Effector memory CD8-positive, alpha-beta T cell (primary cell): Measurements from ENCODE around the gene GPR62.

ENCODE experiments used
- ATAC-seq: fragments of 150-1000 bp; cut with Tn5 transposase; replicated peaks from 2 replicates; pipeline ENCODE4 v1.10.0; 2021; ENCODE audit warnings: mild to moderate bottlenecking, moderate library complexity
- DNase-seq, 3 experiments: peaks; one replicate each; pipeline ENCODE4 v3.0.0; 2021
- H3K27ac Mint-ChIP-seq, 2 donors: one replicate each; pipeline ENCODE4 v1.8.0; 2022; ENCODE audit warnings: mild to moderate bottlenecking in 2 of 2, mixed read lengths in 2 of 2, moderate library complexity in 2 of 2
- H3K27me3 Mint-ChIP-seq, 2 donors: one replicate each; pipeline ENCODE4 v1.8.0; 2022; ENCODE audit warnings: mixed read lengths in 2 of 2
- H3K36me3 Mint-ChIP-seq: one replicate; pipeline ENCODE4 v1.8.0; 2022; ENCODE audit warnings: mild to moderate bottlenecking, moderate library complexity, mixed read lengths; ENCODE audit not compliant: insufficient read depth
- H3K4me1 Mint-ChIP-seq, 2 donors: one replicate each; pipeline ENCODE4 v1.8.0; 2022; ENCODE audit warnings: low read depth in 2 of 2, mixed read lengths in 2 of 2
- H3K4me3 Mint-ChIP-seq, 2 donors: one replicate each; pipeline ENCODE4 v1.8.0; 2022; ENCODE audit warnings: mild to moderate bottlenecking in 2 of 2, mixed read lengths in 2 of 2, moderate library complexity in 2 of 2
- H3K9me3 Mint-ChIP-seq, 2 donors: one replicate each; pipeline ENCODE4 v1.8.0; 2022; ENCODE audit warnings: mixed read lengths in 2 of 2

The GPR62 gene

DNA sequence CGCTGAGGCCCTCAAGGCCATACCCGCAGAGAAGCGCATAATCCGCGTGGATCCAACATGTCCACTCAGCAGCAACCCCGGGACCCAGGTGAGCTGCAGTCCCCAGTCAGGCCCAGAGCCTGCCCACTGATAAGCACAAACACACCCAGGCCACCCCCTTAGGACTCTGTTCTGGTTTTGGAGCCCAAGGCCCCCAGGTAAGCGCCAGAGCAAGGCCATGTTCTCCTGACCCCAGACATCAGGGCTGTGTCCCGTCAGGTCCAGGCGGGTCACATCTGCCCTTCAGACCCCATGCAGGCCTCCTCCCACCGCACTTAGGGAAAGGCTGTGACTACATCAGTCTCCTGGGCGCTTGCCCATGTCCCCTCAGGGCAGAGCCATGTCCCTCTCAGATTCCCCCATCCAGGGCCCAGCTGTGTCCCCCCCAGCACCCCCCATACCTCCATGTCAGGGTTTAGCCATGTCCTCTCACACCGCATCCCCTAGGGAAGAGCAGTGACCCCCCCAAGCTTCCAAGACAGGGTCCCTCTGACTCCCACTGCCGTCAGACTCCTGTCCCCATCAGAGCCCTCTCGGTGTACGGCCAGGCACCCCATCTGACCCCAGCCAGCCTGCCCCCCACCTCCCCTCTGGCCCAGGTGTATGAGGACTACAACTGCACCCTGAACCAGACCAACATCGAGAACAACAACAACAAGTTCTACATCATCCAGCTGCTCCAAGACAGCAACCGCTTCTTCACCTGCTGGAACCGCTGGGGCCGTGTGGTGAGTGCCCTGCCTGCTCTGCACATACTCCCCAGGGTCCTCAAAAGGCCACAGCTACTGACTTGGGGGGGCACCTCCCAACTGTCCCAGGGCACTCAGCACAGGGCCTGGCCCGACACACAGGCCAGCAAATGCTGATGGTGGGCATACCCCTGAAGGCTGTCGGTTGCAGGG, 11.5 kb upstream of the GPR62 start:
- H3K27ac Mint-ChIP-seq = peak overlapping the region; percentile 89 to 93
- peaks cover 28 to 34% of the 10 kb centered on the region in 2 donors for H3K4me1 Mint-ChIP-seq
- H3K9me3 Mint-ChIP-seq = no peaks in the 10 kb centered on the region
- ATAC-seq (no peak), DNase-seq (no peak)
- no peaks in the 10 kb centered on the region for H3K27me3 Mint-ChIP-seq
- peak overlapping the region in 1 of 2 donors; percentile 92 for H3K4me3 Mint-ChIP-seq
- peaks cover 4% of the 10 kb centered on the region for H3K36me3 Mint-ChIP-seq

DNA sequence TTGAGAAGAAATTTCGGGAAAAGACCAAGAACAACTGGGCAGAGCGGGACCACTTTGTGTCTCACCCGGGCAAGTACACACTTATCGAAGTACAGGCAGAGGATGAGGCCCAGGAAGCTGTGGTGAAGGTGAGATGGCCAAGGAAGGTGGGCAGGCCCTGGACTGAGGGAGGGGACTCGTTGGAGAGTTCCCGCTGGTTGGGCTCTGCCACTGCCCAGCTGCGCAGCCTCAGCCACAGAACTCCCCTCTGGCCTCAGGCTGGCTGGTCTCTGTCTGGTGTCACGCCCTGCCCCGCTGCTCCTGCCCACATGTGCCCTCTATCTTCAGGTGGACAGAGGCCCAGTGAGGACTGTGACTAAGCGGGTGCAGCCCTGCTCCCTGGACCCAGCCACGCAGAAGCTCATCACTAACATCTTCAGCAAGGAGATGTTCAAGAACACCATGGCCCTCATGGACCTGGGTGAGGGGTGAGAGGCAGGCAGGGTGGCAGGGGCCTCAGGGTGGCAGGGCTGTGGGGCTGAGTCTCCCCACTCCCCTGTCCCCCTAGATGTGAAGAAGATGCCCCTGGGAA, 10.6 kb upstream of the GPR62 start:
- H3K36me3 Mint-ChIP-seq = peaks cover 4% of the 10 kb centered on the region
- peak overlapping the region; percentile 89 to 93 for H3K27ac Mint-ChIP-seq
- no peak for DNase-seq
- H3K4me3 Mint-ChIP-seq = peak overlapping the region in 1 of 2 donors; percentile 23
- peaks cover 25 to 27% of the 10 kb centered on the region in 2 donors for H3K4me1 Mint-ChIP-seq
- no peaks in the 10 kb centered on the region for H3K9me3 Mint-ChIP-seq
- no peak for ATAC-seq
- H3K27me3 Mint-ChIP-seq = no peaks in the 10 kb centered on the region

DNA sequence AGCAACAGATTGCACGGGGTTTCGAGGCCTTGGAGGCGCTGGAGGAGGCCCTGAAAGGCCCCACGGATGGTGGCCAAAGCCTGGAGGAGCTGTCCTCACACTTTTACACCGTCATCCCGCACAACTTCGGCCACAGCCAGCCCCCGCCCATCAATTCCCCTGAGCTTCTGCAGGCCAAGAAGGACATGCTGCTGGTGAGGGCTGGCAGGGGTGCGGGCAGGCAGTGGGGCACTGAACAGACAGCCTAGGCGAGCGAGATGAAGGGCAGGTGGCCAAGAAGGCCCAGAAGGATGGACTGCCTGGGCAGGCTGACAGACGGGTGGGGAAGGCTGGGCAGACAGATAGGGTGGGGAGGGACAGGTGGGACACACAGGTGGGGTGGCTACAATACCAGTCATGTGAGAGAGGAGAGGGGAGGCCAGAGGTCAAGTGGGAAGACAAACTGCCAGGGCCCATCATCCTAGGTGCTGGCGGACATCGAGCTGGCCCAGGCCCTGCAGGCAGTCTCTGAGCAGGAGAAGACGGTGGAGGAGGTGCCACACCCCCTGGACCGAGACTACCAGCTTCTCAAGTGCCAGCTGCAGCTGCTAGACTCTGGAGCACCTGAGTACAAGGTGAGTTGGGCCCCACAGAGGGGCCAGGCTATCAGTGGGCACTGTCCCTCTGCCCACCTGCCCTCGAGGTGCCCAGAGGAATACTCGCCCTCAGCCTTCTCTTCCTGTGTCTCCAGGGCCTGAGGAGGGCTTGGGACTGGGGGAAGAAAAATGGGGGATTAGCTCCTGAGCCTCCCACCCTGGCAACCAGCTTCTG, 9.9 kb upstream of the GPR62 start:
- DNase-seq (no peak), ATAC-seq (no peak)
- H3K27me3 Mint-ChIP-seq = no peaks in the 10 kb centered on the region
- no peaks in the 10 kb centered on the region for H3K9me3 Mint-ChIP-seq
- peak overlapping the region in 1 of 2 donors; percentile 93 for H3K27ac Mint-ChIP-seq
- peaks cover 23 to 25% of the 10 kb centered on the region in 2 donors for H3K4me1 Mint-ChIP-seq
- H3K36me3 Mint-ChIP-seq = peaks cover 4% of the 10 kb centered on the region
- H3K4me3 Mint-ChIP-seq = no peak overlapping the region

DNA sequence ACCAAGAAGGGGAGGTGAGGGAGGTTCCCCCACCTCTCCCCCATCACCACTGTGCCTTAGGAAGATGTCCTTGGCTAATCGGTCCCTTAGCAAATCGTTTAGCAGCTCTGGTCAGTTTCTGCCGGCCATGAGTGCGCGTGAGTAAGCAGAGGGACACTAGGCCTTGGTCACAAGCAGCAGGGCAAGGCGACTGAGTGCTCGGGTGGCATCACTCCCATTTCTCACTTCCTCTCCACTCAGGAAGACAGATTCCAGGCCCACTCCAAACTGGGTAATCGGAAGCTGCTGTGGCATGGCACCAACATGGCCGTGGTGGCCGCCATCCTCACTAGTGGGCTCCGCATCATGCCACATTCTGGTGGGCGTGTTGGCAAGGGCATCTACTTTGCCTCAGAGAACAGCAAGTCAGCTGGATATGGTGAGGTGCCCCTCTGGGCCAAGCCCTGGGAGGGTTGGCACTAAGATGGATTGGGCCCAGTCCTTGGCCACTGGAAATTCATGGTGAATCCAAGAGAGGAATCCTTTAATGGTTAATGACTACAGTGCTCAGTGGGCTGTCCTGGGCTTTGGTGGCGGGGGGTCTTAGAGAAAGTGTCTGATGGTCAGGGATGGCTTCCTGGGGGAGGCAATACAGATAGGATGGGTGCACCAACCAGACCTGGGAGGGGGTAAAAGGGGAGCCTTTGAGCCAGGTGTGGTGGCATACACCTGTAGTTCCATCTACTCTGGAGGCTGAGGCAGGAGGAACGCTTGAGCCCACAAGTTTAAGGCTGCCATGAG, 9.1 kb upstream of the GPR62 start:
- DNase-seq = no peak
- Mint-ChIP-seq H3K9me3 (no peaks in the 10 kb centered on the region), H3K27ac (no peak overlapping the region), H3K27me3 (no peaks in the 10 kb centered on the region), H3K36me3 (peaks cover 4% of the 10 kb centered on the region), H3K4me3 (no peak overlapping the region), H3K4me1 (peaks cover 15 to 16% of the 10 kb centered on the region in 2 donors)
- no peak for ATAC-seq

DNA sequence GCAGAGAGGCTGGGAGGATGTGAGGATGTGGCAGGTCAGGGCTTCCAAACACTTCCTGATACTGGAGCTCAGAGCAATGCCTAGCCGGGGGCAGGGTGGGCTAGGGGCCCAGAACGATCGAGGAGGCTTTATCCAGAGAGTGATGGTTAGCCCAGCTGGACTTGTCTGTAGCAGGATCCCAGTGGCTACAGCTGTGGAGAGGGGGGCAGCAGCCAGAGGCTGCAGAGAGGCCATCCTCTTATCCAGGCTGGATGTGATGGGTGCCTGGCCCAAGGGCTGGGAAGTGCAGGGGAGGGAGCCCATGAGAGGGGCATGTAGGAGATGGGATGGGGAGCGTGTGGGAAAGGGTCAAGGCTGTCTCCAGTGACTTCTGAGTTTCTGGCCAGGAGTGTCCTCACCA, 8.4 kb upstream of the GPR62 start:
- H3K4me3 Mint-ChIP-seq = no peak overlapping the region
- peaks cover 10 to 11% of the 10 kb centered on the region in 2 donors for H3K4me1 Mint-ChIP-seq
- DNase-seq (no peak), ATAC-seq (no peak)
- H3K36me3 Mint-ChIP-seq = peaks cover 2% of the 10 kb centered on the region
- H3K27me3 Mint-ChIP-seq = no peaks in the 10 kb centered on the region
- no peak overlapping the region for H3K27ac Mint-ChIP-seq
- H3K9me3 Mint-ChIP-seq = no peaks in the 10 kb centered on the region

DNA sequence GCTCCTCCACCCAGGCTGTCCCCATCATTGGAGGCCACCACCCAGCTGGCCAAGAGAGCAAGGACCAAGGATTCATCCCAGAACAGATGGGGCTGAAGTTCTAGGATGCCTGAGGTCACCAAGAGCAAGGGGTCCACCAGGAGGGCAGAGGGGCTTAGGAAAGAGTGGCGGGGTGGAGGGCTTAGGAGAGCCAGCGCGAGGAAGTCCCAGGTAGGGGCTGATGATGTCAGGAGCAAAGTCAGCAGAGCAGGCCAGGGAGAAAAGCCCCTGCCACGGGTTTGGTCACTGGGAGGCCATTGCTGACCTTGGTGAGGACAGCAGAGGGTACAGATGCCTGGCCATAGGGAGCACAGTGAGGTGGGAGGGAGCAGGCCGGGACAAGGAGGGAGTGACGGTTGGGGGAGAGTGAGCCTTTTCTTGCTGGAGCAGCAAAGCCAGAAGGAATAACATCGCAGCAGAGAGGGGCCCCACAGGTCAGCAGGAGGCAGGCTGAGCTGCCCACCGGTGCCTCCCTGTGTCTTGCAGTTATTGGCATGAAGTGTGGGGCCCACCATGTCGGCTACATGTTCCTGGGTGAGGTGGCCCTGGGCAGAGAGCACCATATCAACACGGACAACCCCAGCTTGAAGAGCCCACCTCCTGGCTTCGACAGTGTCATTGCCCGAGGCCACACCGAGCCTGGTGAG, 7.8 kb upstream of the GPR62 start:
- H3K4me1 Mint-ChIP-seq = peaks cover 4 to 7% of the 10 kb centered on the region in 2 donors
- ATAC-seq (no peak), DNase-seq (no peak)
- no peaks in the 10 kb centered on the region for H3K27me3 Mint-ChIP-seq
- H3K27ac Mint-ChIP-seq = no peak overlapping the region
- no peaks in the 10 kb centered on the region for H3K9me3 Mint-ChIP-seq
- H3K4me3 Mint-ChIP-seq = no peak overlapping the region
- H3K36me3 Mint-ChIP-seq = no peaks in the 10 kb centered on the region

DNA sequence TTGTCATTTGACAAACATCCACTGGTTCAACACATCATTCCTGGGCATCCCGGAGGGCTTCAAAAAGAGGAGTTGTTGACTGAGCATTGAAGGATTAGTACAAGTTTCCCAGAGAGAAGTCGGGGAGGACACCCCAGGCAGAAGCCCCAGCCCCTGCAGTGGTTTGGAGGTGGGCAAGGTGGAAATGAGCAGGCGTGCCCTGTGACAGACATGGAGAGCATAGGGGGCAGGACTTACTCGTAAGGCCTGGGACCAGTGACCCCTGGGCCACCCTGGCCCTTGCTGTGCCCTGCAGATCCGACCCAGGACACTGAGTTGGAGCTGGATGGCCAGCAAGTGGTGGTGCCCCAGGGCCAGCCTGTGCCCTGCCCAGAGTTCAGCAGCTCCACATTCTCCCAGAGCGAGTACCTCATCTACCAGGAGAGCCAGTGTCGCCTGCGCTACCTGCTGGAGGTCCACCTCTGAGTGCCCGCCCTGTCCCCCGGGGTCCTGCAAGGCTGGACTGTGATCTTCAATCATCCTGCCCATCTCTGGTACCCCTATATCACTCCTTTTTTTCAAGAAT, 7.1 kb upstream of the GPR62 start:
- Mint-ChIP-seq H3K4me3 (no peak overlapping the region), H3K27ac (no peak overlapping the region), H3K9me3 (no peaks in the 10 kb centered on the region), H3K27me3 (peaks cover 0 to under 1% of the 10 kb centered on the region in 2 donors), H3K4me1 (peaks cover 0 to under 1% of the 10 kb centered on the region in 2 donors), H3K36me3 (peaks cover 4% of the 10 kb centered on the region)
- ATAC-seq (no peak), DNase-seq (no peak)

- Mint-ChIP-seq H3K36me3 (peaks cover 4% of the 10 kb centered on the region), H3K9me3 (no peaks in the 10 kb centered on the region), H3K27ac (no peak overlapping the region), H3K27me3 (peaks cover 9 to 11% of the 10 kb centered on the region in 2 donors), H3K4me1 (no peaks in the 10 kb centered on the region), H3K4me3 (no peak overlapping the region)
- DNase-seq = no peak
- no peak for ATAC-seq
These were observed 6.1 kb upstream of the GPR62 start for GRCh38 chr3:51949121-51949520.

GRCh38 chr3:51950899-51951298, 4.3 kb upstream of the GPR62 start:
- peaks cover 4% of the 10 kb centered on the region for H3K36me3 Mint-ChIP-seq
- no peak overlapping the region for H3K4me3 Mint-ChIP-seq
- H3K4me1 Mint-ChIP-seq = no peaks in the 10 kb centered on the region
- ATAC-seq (no peak), DNase-seq (no peak)
- no peaks in the 10 kb centered on the region for H3K9me3 Mint-ChIP-seq
- peaks cover 13 to 24% of the 10 kb centered on the region in 2 donors for H3K27me3 Mint-ChIP-seq
- H3K27ac Mint-ChIP-seq = no peak overlapping the region

- no peak for ATAC-seq
- Mint-ChIP-seq H3K4me1 (peaks cover 4 to 7% of the 10 kb centered on the region in 2 donors), H3K27ac (no peak overlapping the region), H3K4me3 (no peak overlapping the region), H3K9me3 (no peaks in the 10 kb centered on the region), H3K36me3 (peaks cover 4% of the 10 kb centered on the region), H3K27me3 (peaks cover 28 to 29% of the 10 kb centered on the region in 2 donors)
- no peak for DNase-seq
These were observed 1.7 kb upstream of the GPR62 start for GRCh38 chr3:51953445-51953844.

DNA sequence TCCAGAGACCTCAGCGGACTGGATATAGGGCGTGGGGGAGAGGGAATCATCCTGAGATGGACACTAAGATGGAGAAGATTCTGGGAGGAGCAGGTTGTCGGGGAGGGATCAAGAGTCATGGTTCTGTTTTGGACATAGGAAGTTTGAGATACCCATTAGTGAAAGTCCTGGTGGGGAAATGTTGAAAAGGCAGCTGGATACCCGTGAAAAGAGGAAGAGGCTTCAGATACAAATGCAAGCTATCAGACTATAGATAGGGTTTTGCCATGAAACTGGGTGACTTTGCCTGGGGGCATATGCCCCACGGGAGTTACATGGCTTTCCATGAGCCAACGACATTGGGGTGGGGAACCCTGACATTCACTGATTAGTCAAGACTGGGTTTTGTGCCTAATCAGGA, 1.1 kb upstream of the GPR62 start:
- Mint-ChIP-seq H3K27me3 (peaks cover 31 to 34% of the 10 kb centered on the region in 2 donors), H3K9me3 (no peaks in the 10 kb centered on the region), H3K27ac (no peak overlapping the region), H3K36me3 (peaks cover 4% of the 10 kb centered on the region), H3K4me1 (peaks cover 4 to 7% of the 10 kb centered on the region in 2 donors), H3K4me3 (no peak overlapping the region)
- DNase-seq (no peak), ATAC-seq (no peak)

- no peak overlapping the region for H3K27ac Mint-ChIP-seq
- DNase-seq = no peak
- peaks cover 31 to 40% of the 10 kb centered on the region in 2 donors for H3K27me3 Mint-ChIP-seq
- H3K36me3 Mint-ChIP-seq = peaks cover 6% of the 10 kb centered on the region
- H3K9me3 Mint-ChIP-seq = no peaks in the 10 kb centered on the region
- ATAC-seq = no peak
- no peak overlapping the region for H3K4me3 Mint-ChIP-seq
- H3K4me1 Mint-ChIP-seq = peaks cover 4 to 7% of the 10 kb centered on the region in 2 donors
These were observed 468 bp upstream of the GPR62 start for GRCh38 chr3:51954713-51955112.
